Mononuclear cell (primary cell): ENCODE results near the gene PICK1. TPM values are rescaled to one million over a fixed set of nuclear protein-coding genes. Genes with fewer than 3 reads are reported as not detected.

Source experiments
- H3K27me3 ChIP-seq: 2 replicates; pipeline ENCODE4 v1.6.0; 2011; ENCODE audit warnings: low read length, control low read depth; ENCODE audit not compliant: insufficient read depth
- H3K4me1 ChIP-seq: 2 replicates; pipeline ENCODE4 v1.5.1; 2011; ENCODE audit warnings: mild to moderate bottlenecking, low read length, control low read depth; ENCODE audit not compliant: insufficient read depth
- H3K4me3 ChIP-seq: 2 replicates; pipeline ENCODE4 v1.5.1; 2011; ENCODE audit warnings: mild to moderate bottlenecking, low read length, moderate library complexity
- H3K9me3 ChIP-seq: 2 replicates; pipeline ENCODE4 v1.5.1; 2011; ENCODE audit warnings: low read depth, mild to moderate bottlenecking, control low read depth, low read length
- total RNA-seq: library from RNA; depleted of rRNA; stranded (reverse); fragments of >200 nt; gene quantifications from one replicate; pipeline ENCODE4 v1.2.3, GENCODE V29; 2012

Gene PICK1
- total RNA-seq, 1 donor = 10.6 TPM

DNA sequence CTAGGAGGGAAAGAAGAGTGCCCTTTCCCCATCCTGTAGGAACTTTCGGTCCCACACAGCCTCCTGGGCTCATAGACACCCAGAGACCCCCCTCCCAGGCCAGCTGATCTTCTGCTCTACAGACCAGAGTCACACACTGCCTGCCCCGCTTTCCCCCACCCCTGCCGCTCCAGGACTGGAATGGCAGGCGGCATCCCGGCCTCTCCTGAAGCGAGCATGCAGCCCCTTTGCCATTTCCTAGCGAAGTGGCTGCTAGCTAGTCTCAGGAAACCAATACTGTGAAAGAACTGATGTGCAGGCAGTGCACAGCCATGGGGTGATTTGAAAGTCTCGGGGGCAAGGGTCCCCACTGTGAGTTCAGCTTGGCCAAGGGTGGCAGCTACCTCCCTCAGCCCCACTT is 8.3 kb downstream of the PICK1 start:
- Histone ChIP-seq H3K4me1 (peaks cover 9% of the 10 kb centered on the region), H3K9me3 (no peaks in the 10 kb centered on the region), H3K27me3 (no peaks in the 10 kb centered on the region), H3K4me3 (no peak overlapping the region)

DNA sequence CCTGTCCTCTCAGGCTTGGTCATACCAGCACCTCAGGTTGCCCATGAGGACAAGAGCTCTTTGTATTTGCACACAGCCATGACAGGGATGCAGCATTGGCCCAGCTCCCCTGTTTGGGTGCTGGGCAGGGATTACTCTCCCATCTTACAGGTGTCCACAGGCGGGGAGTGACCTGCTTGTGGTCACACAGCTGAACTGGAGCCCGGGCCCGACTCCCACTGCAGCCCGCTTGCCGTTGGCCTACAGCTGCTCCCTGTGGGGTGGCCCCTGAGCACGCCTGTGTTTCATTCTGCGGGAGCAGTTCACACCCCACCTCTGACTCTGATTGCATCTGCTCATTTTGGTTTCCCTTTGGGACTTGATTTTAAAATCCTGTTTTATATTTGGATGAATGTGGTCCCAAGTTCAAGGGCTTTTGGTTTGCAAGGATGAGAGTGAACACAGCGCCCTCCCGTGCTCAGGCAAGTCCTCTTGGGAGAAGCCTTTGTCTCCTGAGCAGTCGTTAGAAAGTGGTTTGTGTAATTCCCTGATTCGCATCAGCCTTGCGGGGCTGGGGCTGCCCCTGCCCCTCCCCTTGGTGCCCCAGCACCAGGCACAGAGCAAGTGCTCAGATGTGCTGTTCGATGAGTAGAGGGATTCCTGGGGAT is 9.3 kb downstream of the PICK1 start:
- no peaks in the 10 kb centered on the region for H3K27me3 ChIP-seq
- H3K4me1 ChIP-seq = peaks cover 9% of the 10 kb centered on the region
- no peak overlapping the region for H3K4me3 ChIP-seq
- no peaks in the 10 kb centered on the region for H3K9me3 ChIP-seq

DNA sequence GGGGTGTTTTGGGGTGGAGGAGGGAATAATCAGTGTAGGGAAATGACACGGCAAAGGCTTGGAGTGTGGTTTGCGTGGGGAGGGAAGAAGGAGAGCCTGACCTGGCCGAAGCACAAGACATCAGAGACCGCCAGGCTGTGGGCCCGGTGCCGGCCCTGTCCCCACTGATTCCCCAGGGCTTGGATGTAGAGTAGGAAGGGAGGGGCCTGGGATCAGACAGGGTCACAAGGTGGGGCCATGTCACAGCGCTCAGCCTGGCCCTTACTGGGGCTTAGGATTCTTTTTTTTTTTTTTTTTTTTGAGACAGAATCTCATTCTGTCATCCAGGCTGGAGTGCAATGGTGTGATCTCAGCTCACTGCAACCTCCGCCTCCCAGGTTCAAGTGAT is 9.8 kb downstream of the PICK1 start:
- H3K4me3 ChIP-seq = no peak overlapping the region

DNA sequence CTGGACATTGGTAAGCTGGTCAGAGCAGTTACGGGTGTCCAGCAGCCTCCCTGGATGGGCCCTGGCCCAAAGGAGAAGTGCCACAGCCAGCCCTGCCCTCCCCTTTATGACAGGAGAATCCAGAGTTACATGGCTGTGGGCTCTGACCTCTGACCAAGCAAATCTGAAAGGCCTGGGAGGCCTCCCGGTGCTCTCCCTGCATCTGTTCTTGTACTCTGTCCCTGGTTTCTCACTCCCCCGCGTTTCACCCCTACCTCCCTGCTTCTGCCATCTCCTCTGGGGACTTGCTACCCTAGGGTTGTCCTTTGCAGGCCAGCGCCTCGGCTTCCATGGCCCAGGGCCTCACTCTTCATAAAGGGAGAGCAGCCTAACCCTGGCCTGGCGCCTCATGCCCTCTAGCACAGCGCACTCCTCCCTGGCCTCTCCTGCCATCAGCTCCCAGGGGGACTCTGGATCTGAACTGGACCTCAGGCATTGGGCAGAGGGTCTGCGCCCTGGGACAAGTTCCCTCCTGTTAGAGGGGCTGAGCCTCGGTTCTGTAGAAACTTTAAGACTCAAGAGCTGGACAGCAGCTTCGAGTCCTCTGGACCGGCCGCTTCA is 10.7 kb downstream of the PICK1 start:
- Histone ChIP-seq H3K9me3 (no peaks in the 10 kb centered on the region), H3K4me3 (no peak overlapping the region), H3K4me1 (peaks cover 5% of the 10 kb centered on the region), H3K27me3 (no peaks in the 10 kb centered on the region)

More for the DNA sequence above, 9.8 kb downstream of the PICK1 start:
- H3K4me1 ChIP-seq = peaks cover 9% of the 10 kb centered on the region
- H3K27me3 ChIP-seq = no peaks in the 10 kb centered on the region
- no peaks in the 10 kb centered on the region for H3K9me3 ChIP-seq

DNA sequence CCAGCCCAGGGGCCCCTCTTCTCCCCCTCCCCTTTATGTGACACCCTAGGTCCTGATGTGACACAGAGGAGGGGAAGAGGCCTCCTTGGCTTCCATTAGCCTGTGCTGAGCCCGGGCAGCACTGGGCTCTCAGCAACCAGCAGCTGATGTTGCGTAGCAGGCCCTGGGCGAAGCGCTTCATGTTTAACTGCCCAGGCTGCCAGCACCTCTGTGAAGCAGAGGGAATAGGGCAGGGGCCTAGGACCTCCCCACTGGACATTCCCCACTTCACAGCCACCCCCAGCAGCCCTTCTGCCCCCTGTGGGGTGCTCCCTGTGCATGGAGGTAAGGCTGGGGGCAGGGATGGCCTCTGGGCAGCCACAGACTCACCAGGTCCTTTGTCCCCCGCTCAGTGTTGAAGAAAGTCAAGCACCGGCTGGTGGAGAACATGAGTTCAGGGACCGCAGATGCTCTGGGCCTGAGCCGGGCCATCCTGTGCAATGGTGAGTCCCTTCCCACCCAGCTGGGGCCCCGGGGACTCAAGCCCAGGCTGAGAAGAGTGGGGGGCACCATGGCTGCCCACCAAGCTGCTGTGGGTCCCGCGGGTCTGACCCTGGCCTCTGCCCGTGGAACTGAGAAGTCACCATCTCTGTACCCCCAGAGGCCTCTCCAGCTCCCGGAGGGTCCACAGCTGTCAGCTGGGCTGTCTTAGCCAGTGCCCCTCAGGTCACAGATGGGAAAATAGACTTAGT is 11.6 kb downstream of the PICK1 start:
- Histone ChIP-seq H3K4me3 (no peak overlapping the region), H3K9me3 (no peaks in the 10 kb centered on the region), H3K4me1 (no peaks in the 10 kb centered on the region), H3K27me3 (no peaks in the 10 kb centered on the region)

DNA sequence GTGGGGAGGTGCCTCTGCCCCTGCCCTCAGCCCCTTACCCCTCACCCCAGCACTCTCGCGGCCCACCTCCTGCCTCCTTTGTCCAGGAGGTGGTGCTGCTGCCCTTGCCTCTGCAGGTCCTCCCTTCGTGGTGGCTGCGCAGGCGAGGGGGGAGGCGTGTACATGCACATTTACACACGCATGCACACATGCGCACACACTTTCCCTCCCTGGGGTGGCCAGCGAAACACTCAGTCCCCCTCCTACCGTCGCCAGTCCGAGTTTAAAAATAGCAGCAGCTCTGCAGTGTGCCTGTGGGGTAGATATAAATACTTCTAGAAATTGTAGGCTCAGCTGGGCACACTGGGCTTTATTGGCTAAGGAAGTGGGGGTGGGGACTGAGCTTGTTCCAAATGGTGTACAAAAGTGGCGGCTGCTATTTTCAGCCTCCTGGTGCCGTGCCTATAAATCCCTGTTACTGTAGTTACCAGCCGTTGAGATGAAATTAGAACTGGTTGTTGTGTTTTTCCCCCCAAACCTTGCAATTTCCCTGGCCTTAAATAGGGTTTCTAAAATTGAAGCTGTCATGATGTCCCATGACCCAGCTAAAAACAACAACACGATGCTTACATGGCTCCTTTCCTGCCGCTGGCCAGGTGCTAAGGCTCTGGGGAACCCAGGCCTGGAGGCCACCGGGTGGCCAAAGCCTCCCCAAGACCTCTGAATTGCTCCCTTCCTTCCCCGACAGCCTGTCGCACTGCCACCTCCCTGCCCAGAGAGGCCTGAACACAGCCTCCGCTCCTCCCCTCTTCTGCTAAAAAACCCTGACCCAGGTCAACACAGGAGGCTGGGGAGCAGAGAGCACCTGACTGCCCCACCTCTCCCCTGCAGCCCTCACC is 12.4 kb downstream of the PICK1 start:
- Histone ChIP-seq H3K27me3 (no peaks in the 10 kb centered on the region), H3K4me3 (no peak overlapping the region), H3K9me3 (no peaks in the 10 kb centered on the region), H3K4me1 (no peaks in the 10 kb centered on the region)

DNA sequence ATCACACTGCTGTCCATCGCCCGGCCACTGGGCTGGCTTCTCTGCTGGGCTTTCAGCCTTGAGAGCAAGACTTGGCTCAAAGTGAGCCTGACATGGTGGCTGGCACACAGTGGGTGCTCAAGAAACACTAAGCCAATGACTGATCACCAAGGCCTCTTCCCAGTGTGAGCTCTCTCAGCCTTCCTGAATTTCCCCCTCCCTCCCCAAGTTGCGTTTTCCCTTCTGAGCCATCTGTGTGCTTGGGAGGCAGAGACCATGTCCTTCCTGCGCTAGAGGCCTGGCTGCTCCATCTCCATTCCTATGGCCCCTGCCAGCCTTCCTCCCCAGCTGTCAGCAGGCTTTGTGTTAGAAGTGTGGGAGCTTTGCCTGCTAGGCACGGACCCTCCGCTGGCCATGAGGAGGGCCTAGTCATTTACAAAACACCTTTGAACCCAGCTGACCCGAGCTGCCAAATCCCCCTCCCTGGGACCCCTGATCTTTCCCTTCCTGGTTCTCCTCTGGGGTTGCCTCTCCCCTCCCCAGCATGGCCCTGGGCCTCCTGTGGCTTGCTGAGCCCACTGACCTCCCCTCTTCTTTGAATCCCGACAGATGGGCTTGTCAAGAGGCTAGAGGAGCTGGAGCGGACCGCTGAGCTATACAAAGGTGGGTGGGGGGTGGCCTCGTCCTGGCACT is 13.2 kb downstream of the PICK1 start:
- no peaks in the 10 kb centered on the region for H3K9me3 ChIP-seq
- H3K27me3 ChIP-seq = no peaks in the 10 kb centered on the region
- H3K4me1 ChIP-seq = no peaks in the 10 kb centered on the region
- H3K4me3 ChIP-seq = no peak overlapping the region

DNA sequence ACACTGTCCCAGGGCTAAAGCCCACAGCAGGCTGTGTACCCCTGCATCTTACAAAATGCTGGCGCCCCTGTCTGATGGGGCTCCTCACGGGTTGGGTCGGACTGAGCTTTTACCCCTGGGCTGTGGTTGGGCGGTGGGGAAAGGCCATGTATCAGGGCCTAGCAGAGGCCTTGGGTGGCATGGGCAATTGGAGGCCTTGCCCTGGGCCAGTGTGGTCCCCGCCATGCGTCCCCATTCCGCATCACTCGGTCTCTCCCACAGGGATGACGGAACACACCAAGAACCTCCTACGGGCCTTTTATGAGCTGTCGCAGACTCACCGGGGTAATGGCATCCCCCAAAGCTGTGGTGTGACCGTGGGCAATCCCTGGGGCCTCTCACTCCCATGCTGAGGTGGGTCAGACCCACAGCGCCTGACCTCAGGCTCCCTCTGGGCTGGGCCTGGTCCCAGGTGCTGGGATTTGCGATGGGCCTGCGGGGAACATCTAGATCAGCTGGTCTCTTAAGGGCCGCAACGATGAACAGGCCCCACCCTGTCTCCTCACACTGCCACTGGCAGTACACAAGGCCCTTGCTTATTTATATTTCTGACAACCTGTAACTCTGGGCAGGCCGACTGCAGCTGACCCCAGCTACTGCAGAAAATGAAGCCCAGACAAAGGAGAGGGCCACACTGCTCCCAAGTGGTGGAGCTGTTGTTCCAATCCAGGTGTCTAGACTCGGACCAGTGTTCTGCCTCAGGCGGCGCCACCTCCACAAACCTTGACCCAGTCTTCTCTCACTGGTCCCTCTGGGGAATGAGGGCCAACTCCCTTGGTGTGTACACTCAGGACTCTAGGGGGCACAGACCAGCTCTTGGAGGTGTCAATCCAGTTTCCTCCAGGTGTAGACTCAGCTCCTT is 14.5 kb downstream of the PICK1 start:
- H3K27me3 ChIP-seq = no peaks in the 10 kb centered on the region
- H3K9me3 ChIP-seq = no peaks in the 10 kb centered on the region
- H3K4me1 ChIP-seq = no peaks in the 10 kb centered on the region
- H3K4me3 ChIP-seq = no peak overlapping the region

DNA sequence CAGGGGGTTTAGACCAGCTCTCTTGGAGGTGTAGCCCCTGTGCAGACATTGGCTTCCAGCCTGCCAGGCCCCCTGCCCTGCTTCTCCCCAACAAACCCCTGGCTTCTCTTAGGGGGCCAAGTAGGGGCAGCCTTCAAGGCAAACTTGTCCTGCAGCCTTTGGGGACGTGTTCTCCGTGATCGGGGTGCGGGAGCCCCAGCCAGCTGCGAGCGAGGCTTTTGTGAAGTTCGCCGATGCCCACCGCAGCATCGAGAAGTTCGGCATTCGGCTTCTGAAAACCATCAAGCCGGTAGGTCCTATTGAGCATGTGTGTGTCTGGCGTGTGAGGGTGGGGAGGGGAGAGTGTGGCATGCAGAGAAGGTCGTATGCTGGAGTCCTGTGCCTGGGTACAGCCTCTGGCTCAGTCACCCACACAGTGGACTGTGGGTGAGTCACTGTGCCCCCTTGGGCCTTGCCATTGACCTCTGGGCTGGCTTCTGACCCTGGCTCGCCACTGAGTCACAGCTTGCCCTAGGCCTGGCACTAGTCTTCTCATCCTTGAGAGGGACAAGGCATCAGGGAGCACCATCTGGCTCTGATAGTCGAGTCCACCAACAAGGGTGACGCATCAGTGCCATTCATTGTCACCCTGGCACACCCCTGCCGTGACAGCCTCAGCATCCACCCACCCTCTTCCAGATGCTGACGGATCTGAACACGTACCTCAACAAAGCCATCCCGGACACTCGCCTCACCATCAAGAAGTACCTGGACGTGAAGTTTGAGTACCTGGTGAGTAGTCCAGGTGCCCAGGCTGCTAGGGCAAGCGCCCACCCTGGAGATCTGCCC is 15.3 kb downstream of the PICK1 start:
- Histone ChIP-seq H3K9me3 (no peaks in the 10 kb centered on the region), H3K27me3 (no peaks in the 10 kb centered on the region), H3K4me3 (no peak overlapping the region), H3K4me1 (no peaks in the 10 kb centered on the region)

DNA sequence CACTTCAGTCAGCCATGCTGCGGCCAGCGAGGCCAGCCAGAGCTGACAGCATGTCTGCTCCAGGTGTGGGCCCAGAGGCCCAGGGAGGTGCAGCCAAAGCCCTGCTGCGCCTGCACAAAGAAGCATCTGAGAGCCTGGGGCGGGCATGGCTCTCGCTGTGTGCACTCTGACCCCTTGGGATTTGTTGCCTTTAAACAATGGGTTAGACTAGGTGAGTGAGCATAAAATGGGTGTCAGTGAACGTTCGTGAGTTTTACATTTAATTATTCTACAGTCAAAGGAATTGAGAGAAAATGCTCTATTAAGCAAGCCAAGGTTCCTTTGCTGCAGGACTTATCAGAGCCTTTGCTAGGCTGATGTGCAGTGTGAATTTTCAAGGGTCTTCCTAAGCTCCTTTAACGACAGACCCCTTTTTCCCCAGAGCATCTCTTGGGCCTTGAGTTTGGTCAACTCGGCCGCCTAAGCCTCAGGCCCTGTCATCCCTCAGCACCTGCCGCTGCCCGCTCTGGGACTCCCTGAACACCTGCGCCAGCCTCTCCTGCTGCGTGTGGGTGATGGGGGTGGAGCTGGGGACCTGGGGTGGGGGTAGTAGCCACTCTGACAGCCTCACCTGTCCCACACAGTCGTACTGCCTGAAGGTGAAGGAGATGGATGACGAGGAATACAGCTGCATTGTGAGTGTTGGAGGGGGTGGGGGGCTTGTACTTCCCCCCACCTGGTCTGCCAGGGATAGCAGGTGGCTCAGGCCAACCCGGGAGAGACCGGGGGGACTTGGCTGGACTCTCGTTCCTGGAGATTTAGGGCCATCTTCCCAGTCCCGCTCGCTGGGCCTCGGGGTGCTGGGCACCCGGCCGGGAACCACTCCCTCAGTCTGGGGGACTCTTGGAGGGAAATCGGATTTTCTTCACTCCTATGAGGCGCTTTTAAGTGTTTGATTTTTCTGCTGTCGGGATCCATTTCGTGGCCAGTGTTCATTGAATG is 16.2 kb downstream of the PICK1 start:
- Histone ChIP-seq H3K27me3 (no peaks in the 10 kb centered on the region), H3K4me1 (no peaks in the 10 kb centered on the region), H3K9me3 (no peaks in the 10 kb centered on the region), H3K4me3 (no peak overlapping the region)

DNA sequence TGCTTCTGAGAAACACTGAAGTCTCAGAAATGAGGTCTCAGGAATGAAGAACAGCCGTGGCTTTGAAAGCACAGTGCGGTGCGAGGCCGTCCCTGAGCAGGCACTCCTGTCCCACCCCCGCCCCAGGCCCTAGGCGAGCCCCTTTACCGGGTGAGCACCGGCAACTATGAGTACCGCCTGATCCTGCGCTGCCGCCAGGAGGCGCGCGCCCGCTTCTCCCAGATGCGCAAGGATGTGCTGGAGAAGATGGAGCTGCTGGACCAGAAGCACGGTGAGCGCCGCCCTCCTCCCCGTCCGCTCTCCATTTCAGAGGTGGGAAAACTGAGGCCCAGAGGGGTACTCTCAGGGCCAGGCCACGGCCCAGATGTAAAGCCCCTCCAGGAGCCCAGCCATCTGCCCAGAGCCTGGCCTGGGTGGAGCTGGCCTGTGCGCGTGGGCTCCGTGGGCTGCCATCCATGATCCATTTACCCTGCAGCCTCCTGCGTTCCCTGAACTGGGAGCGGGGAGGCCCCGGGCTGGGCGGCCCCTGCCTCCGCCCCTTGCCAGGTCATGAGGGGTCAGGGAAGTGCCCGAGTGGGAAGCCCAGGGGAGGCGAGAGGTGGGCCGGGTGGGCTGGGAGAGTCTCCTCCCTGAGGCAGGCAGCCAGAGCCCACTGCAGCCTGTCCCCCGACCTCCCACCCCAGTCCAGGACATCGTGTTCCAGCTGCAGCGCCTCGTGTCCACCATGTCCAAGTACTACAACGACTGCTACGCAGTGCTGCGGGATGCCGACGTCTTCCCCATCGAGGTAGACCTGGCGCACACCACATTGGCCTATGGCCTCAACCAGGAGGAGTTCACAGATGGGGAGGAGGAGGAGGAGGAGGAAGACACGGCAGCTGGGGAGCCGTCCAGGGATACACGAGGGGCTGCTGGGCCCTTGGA is 17.2 kb downstream of the PICK1 start:
- Histone ChIP-seq H3K4me3 (no peak overlapping the region), H3K9me3 (no peaks in the 10 kb centered on the region), H3K27me3 (no peaks in the 10 kb centered on the region), H3K4me1 (no peaks in the 10 kb centered on the region)
